HL-60/S4 treated with retinoic acid at 250 ng/mL for 4 days and 3 days (cell line): ENCODE results near the gene ZFAND3.
"Not testable (repeated sequence)": the region's sequence is repeated elsewhere in the genome, so short reads cannot be mapped to it uniquely, and the experiment has no call there.

Experiments used
- in situ Hi-C: fragments of 300-500 bp; cut with MboI; formaldehyde crosslinking; loops from 2 replicates; pipeline ENCODE4 v1.7.0; 2022; ENCODE audit warnings: low sequenced_read_pairs

The ZFAND3 gene

DNA sequence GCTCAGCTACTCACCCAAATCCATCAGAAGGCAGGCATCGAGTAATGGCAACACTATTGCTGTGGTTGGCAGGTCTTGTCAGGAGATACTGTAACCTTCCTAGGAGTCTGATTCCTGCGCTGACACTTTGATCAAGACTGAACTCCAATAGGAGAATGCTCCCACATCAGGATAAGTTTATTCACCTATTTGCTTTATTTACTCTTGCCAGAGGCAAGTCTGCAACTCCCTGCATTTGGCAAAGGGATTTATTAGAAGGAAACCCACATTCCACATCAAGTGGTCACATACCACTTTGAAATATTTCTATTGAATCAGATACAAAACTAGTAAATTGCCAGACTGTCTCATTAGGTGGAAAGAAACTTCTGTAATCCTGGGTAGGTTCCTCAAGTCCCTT is 43.5 kb downstream of the ZFAND3 start:
- in situ Hi-C loops, result no loop called here

DNA sequence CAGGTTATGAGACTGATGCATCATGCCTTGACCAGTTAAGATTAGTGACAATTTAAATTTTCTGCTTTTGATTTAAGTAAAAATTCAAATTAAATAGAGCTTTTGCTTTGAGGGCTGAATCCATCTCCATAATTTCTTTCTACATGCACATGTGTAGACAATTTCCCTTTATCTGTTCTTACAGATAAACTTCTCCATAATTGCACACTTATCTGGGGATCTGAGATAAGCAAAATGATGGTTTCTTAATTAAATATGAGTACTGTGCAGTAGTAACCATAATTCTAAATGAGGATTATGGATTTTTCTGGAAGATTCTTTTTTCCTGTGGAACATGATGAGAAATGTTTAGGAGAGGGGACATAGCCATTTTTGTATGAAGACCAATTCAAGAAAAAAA is 44.7 kb downstream of the ZFAND3 start:
- in situ Hi-C loops, result no loop called here

DNA sequence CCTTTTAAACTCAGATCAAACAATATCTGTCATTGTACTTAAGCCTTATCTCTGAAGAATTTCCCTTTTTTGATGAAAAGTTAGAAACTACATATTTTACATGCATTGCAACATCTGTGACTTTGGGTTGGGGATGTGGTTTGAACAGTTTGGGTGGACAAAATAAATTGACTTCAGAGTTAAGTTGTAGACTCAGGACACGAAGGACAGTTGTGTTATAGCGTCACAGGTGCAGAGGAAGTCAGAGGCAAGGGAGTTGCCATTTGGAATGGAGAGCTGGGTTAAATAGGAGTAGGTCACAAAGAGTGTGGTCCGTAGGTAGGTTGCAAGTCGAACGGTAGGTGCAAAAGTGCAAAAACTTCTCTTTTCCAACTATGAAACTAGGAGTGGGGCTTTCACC is 46.0 kb downstream of the ZFAND3 start:
- in situ Hi-C loops, result no loop called here

DNA sequence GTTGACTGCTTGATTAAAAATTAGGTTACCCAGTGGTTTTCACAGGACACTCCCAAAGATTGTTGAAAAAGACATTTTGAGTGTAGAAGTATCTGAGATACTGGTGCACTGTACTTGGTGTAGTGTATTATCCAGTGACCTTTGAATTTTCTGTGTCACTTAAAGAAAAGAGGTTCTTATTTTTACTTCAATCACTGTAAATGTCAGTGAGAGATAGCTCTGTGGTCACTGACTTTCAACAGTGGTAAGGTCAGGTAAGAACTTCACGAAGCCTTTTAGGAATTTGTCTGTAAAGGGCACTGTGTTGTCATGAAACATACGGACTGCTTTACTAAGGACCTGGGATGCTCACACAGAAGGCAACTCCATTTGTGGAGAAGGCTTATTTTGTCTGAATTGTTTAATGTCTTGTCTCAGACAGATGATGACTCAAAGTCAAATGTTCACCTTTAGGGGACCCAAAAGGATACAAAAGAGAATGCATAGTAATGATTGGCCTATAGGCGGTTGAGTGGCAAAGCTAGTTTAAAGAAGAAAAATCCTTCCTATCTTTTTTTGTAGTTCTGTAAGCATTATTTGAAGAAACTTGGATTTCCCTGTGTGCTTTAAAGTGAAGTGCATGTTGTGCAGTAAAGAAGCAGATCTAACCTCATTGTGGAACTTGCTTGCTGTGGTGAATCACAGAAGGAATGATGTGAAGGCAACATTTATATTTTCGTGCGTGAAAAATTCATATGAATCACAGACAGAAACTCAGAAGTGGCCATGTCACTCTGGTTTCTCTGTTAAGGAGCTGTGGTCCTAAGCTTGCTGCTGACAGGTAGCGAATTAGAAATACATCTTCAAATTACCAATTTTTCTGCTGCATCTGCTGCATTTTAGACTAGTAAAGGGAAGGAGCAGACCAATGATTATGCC is 47.3 kb downstream of the ZFAND3 start:
- in situ Hi-C loops, result no loop called here

DNA sequence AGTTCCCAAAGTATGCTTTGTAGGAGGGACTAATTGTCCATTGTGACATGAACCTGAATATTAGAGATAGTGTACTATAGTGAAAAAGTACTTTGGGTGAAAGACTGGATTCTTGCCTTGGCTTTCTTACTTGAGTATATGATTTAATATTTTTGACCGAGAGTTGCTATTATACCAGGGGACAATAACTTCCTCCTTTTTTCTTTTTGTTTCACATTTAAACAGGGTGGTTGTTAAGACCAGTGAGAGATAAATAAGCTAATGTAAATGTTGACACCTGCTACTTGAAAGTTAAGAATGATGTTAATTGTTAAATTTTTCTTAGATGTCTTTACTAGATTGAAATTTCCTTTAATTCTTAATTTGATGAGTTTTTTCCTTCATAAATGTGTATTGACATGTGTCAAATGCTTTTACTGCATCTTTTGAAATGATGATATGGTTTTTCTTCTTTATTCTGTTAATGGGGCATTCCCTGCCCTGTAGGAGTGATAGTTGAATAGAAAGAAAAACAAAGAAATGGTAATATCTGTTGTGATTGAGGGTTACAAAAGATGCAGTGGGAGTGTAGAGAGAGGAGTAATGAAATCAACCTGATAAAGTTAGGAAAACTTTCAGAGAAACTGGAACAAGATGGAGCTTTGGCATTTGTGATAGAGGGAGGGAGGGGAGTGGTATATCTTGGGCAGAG is 48.4 kb downstream of the ZFAND3 start:
- in situ Hi-C loops, result no loop called here

DNA sequence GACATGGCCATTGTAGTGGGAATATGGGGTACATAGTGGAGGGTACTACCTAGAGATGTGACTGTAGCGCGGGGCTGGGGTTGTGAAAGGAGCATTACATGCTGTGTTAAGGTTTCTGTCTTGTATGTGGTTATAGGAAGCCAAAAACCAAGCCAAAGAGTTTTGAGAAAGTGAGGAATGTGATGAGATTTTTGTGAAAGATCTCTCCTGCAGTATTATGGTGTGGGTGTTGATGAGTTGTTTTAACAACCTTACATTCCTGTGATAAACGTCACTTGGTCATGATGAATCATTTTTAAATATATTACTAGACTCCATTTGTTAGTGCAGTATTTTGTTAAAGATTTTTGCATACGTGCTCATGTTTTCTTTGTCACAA is 48.9 kb downstream of the ZFAND3 start:
- in situ Hi-C loops, result no loop called here

DNA sequence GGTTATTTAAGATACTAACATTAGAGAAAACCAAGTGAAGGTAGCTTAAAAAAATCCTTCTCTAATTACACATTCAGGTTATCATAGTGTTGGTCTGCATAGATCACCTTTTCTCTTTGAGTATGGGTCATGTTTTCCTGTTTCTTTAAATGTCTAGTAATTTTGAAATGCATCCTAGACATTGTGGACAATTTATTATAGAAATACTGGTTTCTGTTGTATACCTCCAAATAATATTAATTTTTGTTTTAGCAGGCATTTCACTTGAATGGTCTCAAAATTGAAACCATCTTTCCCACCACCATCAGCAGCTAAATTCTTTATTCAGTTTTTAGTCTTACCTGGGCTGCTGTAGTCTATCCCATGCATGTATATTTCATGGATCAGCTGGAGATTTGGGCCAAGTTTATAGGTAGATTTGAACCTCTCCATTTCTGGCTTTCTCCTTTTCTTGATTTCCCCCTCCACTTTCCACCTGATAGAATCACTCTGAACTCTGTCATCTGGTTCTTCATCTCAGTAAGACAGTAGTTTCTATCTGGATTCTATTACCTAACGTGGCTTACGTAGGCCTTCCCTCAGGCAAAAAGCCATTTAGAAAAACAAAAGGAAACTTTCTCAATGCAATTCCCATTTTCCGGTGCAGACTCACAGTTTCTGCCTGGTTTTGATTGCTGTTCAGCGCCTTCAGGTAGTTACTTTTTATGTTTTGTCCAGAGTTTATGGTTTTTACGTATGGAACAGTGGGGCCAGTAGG is 52.3 kb downstream of the ZFAND3 start:
- in situ Hi-C loops, result no loop called here

DNA sequence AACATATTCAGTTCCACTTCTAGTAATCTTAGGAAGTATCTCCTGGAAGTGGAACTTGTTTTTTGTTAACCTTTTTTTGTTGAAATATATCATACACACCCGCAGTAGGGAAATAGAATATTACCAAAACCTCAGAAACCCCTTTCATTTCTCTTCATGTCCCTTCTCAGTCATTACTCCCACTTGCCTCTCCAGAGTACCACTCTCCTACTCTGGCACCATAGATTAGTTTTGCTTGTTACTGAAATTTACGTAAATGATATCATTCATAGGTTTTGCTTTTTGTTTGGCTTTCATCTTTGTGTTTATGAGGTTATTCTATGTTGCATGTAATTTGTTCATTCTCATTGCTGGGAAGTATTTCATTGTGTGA is 52.8 kb downstream of the ZFAND3 start:
- in situ Hi-C loops, result no loop called here

DNA sequence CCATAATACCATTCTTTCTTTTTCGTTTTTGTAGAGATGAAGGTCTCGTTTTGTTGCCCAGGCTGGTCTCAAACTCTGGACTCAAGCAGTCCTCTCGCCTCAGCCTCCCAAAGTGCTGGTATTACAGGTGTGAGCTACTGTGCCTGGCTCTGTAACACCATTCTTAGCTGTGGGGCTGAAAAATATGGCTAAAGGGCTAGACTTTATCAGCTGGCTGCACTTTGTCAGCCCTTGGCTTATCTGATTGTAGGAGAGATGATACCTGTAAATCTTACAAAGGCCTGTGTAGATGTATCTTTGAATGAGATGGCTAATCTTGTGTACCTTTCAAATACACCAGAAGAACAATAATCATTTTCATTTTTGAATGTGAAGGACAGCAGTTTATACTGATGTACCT is 55.2 kb downstream of the ZFAND3 start:
- in situ Hi-C loops, result no loop called here

DNA sequence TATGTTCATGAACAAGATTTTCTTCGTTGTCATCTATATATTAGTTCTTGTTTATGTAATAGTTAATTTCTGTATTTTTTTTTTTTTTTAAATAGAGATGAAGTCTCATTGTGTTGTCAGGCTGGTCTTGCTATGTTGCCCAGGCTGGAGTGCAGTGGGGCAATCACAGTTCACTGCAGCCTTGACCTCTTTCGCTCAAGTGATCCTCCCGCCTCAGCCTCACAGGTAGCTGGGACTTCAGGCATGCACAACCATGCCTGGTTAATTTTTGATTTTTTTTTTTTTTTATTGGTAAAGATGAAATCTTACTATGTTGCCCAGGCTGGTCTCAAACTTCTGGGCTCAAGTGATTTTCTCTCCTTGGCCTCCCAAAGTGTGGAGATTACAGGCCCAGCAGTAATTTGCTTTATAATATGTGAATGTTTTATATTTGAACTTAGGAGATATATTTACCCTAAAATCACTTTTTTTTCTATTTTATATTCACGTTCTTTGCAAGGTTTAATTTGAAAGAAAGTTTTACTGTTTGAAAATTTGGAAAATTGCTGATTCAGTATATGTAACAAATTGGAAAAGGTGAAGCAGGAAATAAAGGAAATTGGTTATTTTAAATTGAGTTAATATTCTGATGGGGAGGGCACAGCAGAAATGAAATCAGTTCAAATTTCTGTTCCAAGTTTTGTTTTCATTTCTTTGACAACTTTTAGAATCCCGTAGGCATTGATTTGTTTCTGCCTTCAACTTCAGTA is 56.2 kb downstream of the ZFAND3 start:
- in situ Hi-C loops, result no loop called here

DNA sequence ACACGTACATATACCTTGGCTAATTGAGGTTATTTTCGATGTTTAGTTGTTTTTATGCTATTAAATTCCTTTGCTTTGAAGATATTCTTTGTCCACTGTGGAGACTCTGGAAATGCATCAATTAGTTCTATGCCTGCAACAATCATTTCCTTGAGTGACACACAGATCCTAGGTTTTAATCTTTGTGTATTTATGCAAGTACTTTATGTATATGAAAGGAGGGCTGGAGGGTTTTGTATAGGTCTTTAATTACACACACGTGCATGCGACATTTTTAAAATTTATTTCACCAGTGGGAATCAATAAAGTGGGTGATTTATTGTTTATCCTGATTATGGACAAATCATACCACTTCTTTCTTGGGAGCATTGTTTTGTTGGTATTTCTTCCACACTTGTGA is 57.3 kb downstream of the ZFAND3 start:
- in situ Hi-C loops, result no loop called here

DNA sequence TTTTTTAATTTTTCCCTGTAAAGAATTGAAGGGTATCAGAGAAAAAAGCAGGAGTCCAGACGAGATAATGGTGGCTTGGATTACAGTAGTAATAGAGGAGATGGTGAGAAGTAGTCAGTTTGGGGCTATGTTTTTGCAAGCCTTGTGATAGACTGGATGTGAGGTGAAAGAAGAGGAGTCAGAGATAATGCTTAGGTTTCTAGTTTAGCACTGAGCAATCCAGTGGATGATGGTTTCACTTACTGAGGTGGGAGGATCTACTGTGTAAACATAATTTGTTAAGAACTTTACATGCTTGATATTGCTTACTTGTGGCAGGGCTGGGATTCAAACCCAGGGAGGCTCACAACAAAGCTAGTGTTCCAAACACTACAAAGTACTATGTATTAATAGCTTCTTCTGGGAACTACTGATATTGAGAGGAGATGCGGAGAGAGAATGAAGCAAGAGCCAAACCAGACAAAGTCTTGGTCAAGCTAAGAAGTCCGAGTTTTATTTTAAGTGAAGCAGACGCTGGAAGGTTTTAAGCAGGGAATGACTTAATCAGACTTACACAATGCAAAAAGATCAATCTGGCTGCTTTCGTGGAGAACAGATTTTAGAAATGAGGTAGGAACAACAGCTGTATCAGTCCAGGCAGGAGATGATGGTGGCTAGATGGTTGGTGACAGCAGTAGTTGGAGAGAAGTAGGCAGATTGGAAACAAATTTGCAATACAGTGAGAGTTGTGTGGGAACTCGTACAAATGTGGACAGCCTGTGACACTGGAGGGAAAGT is 58.0 kb downstream of the ZFAND3 start:
- in situ Hi-C loops, result no loop called here

DNA sequence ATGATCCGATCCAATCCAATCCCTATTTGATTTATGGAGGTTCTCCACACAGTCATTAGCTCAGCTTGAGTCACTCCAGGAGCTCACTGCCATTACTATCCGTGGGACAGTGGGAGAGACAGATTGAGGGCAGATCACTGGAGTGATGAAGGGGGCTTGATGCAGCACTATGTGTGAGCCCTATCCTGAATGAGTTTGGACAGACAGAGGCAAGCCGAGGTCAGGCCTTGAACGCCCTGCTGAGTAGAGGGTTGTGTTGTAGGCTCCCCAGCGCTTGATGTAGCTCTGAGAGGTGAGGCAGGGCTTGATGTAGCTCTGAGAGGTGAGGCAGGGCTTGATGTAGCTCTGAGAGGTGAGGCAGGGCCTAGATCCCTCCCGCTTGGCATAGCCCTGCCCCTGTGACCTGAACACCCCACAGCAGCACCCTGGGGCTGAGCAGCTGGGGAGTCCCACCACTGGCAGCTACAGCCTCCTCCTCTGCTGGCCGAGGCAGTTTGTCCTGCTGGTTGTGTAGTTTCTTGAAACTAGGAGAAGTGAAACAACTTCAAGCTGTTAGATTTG is 58.7 kb downstream of the ZFAND3 start:
- in situ Hi-C loops, result no loop called here

DNA sequence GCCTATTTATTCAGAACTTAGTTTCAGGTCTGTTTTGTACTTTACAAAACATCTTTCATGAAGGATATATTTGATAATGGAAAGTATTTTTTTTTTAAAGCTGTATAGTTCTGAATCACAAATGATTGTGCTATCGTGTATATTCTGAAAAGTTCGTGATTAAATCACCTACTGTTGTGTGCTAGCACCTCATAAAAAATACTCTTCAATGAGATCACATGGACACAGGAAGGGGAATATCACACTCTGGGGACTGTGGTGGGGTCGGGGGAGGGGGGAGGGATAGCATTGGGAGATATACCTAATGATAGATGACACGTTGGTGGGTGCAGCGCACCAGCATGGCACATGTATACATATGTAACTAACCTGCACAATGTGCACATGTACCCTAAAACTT is 61.1 kb downstream of the ZFAND3 start:
- in situ Hi-C loops, result not testable (repeated sequence)

DNA sequence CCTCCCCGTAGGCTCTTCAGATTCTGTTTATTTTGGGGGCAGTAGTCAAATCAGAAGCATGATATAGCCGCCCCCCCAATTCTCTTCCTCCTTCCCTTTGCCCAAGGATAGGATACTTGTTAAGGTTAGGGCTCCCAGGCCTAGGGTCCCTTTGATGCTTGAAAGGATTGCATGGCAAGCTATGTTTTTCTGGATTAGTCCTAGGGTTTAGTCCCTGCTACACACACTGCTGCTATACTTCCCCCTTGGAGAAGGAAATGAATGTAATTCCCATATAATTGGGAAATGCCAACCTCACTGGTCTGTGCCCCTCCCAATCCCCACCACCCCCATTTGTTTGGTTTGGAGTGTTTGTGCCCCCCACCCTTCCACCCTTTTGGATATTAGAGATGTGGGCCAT is 62.8 kb downstream of the ZFAND3 start:
- in situ Hi-C loops, result no loop called here

DNA sequence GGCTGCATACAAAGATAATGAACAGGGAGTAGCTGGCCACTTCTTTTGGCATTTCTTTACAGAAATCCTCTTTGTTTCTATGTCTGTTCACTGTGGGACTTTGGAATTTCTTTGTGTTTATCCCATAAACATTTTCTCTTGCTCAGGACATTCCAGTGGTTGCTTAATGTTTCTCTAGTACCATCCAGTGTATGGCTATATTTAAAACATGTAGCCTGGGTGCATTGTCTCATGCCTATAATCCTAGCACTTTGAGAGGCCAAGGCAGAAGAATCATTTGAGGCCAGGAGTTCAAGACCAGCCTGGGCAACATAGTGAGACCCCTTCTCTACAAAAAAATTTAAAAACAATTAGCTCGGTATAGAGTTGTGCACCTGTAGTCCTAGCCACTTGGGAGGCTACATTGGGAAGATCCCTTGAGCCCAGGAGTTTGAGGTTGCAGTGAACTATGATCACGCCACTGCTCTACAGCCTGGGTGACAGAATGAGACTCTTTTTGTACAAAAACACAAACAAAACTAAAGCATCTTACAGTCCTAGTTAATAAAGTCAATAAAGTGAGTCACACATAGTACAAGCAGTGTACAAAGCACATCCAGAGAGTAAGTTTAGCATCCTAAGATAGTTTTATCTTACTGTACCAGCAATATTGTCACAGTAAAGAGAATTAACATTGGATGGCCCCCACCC is 63.3 kb downstream of the ZFAND3 start:
- in situ Hi-C loops, result no loop called here

DNA sequence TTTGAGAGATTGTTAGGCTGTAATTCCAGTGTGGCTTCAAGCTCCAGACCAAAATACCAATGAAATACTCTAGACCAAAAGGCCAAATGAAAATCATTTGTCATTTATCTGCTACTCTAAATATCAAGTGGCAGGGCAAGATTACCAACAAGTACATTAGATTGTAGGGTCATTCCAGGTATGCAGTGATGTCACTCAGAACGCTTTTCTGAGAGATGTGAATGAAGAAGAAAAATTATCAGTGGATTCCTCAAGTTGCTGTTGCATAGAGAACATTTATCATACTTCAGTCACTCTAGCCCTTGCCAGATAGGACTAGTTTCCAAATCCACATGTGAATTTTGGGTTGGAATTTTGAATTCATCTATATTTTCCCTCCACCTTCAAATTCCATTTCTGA is 65.0 kb downstream of the ZFAND3 start:
- in situ Hi-C loops, result no loop called here

DNA sequence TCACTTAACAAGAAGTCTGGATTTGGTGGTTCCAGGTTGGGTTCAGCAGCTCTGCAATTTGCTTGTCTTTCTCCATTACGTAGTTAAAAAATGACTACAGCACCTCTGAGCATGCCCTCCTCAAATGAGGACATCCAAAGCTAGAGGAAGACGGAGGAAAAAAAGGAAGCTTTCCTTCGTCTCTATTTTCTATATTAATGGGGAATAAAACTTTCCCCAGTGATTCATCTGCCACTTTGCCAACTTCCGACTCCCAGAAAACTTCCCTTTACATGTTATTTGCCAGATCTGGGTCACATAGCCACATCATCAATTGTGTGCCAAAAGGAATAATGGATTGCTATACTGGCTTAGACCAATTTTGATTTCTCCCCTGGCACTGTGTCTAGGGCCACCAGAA is 69.5 kb downstream of the ZFAND3 start:
- in situ Hi-C loops, result no loop called here

DNA sequence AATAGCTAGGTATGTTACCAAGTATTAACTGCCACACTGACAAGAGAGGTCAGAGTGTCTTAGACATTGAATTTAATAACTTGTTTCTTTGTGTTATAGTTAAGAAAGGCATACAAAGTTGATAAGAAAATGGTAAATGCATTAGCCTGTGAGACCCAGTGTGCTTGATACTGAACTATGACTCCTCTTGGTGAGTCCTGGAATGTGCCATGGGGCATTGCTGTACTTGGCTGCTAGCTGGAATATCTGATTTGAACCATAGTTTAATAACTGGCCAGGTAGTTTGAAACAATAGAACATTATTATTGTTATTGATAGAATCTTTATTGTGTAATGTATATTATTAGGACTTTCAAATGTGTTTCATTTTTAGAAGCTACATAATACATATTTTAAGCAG is 70.0 kb downstream of the ZFAND3 start:
- in situ Hi-C loops, result no loop called here
